NOMO-1 treated with dmso at 0.1 percent for 144 hours (cell line): ENCODE data around the gene SMIM3.
A peak's percentile ranks its signal among the peaks of the same experiment; 100 is the strongest.
"Not testable (repeated sequence)": the region's sequence is repeated elsewhere in the genome, so short reads cannot be mapped to it uniquely, and the experiment has no call there.

Experiments
- DNase-seq: peaks from one replicate; lab custom pipeline; 2025; ENCODE audit not compliant: unreplicated experiment; lab: John Stamatoyannopoulos, UW

Gene SMIM3

DNA sequence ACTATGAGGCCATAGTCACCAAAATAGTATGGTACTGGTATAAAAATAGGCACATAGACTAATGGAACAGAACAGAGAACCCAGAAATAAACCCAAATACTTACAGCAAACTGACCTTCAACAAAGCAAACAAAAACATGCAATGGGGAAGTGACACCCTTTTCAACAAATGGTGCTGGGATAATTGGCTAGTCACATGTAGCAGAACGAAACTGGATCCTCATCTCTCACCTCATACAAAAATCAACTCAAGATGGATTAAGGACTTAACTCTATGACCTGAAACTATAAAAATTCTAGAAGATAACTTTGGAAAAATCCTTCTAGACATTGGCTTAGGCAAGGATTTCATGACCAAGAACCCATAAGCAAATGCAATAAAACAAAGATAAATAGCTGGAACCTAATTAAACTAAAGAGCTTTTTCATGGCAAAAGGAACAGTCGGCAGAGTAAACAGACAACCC is 14.9 kb downstream of the SMIM3 start:
- not testable (repeated sequence) for DNase-seq

DNA sequence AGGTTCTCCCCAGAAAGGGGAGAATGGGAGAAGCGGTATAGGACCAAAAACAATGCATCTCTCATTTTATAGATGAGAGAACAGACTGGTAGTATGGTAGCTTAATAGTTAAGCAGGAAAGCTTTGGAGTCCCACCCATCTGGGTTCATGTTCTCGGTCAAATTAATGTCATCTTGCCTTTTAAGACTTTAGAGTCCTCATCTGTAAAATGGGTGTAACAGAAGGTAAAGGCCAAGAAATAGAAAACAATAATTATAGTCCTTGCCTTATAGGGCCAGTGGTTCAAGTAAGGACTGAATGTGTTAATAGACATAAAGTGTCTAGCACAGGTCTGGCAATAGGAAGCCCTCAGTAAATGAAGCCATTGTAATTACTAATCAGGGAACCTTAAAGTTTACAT is 16.4 kb downstream of the SMIM3 start:
- DNase-seq: no peak

GRCh38 chr5:150797384-150797783 is 18.8 kb downstream of the SMIM3 start:
- DNase-seq: no peak

- DNase-seq: peak; percentile 5
Observed at GRCh38 chr5:150801117-150801927, 22.8 kb downstream of the SMIM3 start.

GRCh38 chr5:150804388-150804787 is 25.8 kb downstream of the SMIM3 start:
- DNase-seq: no peak

DNA sequence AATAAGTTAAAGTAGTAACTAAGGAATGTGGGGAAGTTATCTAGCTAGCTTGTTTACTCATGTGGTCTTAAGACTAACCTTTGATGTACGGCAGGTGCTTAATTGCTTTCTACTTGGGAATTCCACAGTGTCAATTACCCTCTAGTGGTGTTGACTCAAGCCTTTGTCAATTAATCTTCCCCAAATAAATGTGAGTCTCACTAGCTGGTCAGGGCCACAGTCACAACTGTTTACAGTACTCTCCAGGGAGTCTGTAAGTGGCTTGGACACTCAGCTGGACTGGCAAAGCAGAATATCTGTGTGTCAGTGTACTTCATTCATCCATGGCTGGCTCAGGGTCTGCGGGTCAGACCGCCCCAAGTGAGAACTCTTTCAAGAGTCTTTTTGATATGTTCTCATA is 30.8 kb downstream of the SMIM3 start:
- no peak for DNase-seq

GRCh38 chr5:150815010-150815409 is 36.5 kb downstream of the SMIM3 start:
- DNase-seq: no peak

DNA sequence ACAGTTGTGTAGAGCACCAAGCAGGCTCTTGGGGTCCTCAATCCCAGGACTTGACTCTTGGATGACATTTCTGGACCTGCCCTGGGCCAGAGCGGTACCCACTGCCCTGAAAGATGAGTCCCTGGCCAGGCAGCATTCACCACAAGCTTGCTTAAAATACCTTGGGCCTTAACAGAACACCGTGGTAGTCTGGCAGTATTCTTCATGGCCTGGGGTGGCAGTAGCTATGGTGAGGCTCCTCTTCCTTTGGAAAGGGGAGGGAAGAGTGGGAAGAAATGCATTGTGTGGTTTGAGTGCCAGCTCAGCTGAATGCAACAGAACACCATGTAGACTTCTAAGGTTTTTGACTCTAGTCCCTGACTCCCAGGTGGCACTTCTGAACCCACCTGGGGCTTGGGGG is 38.4 kb downstream of the SMIM3 start:
- no peak for DNase-seq

- DNase-seq: no peak
Observed at GRCh38 chr5:150829744-150830143, 51.2 kb downstream of the SMIM3 start.

DNA sequence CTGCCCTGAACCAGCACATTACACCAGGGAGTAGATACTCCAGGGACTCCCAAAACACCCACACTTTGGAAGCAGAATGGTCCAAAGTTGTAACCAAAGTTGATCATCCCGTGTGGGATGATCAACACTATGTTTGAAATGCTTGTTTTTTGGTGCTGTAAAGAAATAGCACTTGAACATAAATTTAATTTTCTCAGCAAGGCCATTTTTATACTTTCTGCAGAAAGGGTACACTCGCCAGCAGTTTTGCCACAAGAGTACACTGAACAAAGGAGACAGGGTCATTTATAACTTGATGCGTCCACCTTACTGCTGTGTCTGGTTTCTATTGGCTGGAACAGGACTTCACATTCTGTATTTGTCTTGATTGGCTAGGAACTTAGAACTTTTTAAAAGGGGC is 53.3 kb downstream of the SMIM3 start:
- DNase-seq: not testable (repeated sequence)

- DNase-seq: no peak
Observed at GRCh38 chr5:150836064-150836463, 57.5 kb downstream of the SMIM3 start.

GRCh38 chr5:150836703-150837102 is 58.1 kb downstream of the SMIM3 start:
- DNase-seq: no peak

DNA sequence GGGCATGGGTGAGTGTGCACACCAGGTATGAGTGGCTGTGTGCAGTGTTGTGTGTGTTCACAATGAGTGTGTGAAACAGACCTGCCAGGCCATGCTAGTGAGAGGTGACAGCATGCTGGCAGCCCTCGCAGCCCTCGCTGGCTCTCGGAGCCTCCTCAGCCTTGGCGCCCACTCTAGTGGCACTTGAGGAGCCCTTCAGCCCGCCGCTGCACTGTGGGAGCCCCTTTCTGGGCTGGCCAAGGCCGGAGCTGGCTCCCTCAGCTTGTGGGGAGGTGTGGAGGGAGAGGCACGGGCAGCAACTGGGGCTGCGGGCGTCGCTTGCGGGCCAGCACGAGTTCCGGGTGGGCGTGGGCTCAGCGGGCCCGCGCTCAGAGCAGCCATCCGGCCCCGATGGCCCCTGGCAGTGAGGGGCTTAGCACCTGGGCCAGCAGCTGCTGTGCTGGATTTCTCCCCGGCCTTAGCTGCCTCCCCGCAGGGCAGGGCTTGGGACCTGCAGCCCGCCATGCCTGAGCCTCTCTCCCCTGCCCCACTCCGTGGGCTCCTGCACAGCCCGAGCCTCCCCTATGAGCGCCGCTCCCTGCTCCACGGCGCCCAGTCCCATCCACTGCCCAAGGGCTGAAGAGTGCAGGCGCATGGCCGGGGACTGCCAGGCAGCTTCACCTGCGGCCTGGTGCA is 66.8 kb downstream of the SMIM3 start:
- not testable (repeated sequence) for DNase-seq

DNA sequence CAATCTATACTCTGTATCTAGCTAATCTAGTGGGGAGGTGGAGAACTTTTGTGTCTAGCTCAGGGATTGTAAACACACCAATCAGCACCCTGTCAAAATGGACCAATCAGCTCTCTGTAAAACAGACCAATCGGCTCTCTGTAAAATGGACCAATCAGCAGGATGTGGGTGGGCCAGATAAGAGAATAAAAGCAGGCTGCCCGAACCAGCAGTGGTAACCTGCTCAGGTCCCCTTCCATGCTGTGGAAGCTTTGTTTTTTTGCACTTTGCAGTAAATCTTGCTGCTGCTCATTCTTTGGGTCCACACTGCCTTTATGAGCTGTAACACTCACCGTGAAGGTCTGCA is 67.7 kb downstream of the SMIM3 start, which contains the start of gene IRGM:
Gene IRGM, plus strand, starts transcription at position 214 of the 346 bp plus-strand sequence. CDS start 1,603 bp downstream, outside the sequence.
- DNase-seq: not testable (repeated sequence)
